Stimulated activated CD4-positive, alpha-beta T cell treated with anti-CD3 and anti-CD28 coated beads, TNF-alpha, amount 100 ng/mL, for 4 hours (primary cell): ENCODE data around the gene ASTL.

Source experiments
- DNase-seq, 3 experiments: peaks; one replicate each; pipeline ENCODE4 v3.0.0-alpha.2; 2020; ENCODE audit warnings: low read depth in 3 of 3

ASTL gene

GRCh38 chr2:96146153-96146880 is 8.0 kb upstream of the ASTL start:
- peak; percentile 75 to 86 (median 83) for DNase-seq

DNA sequence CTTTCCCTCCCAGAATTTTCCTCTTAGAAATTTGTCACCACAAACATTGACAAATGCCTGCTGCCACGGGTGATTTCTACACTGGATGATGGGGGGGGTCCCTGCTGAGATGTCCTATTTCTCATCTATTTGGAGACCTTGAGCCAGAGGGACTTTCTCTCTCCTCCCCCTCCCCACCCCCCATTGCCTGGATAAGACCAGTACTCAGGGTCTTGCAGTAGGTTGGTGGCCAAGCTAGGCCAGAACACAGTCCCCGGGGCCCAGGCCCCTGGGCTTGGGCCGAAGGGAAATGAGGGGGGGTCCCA is 7.5 kb upstream of the ASTL start:
- DNase-seq = peak in 1 of 3 experiments; percentile 32

- DNase-seq = peak; percentile 87 to 90 (median 89)
These were observed 6.9 kb upstream of the ASTL start, which contains the start of gene DUSP2 for GRCh38 chr2:96145036-96145847. Gene DUSP2 (minus strand): TSS chr2:96145440. CDS start chr2:96145354, 86 bp downstream.

DNA sequence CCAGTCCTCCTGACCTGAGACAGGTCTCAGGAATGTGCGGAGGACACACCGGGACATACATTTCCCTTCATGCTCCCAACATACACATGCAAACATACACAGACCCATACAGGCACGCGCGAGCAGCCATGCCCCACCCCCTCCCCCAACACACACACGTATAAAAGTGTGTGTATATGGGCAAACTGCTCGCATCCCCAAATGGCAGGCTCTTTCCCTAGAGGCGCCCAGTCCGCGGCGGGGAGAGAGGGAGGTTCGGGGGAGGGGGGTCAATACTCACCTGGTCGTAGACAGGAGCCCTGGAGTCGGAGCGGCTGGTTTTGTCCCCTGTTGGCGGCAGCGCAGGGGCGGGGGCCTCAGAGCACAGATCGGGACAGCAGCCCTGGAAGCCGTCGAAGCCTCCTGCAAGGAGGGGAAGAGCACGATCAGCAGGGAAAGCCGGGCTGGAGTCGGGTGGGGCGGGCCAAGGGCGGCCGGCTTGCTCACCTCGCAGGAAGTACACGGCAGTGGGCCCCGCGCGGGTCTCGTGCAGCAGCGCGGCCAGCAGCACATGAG is 6.3 kb upstream of the ASTL start:
- peak in 2 of 3 experiments; percentile 24 to 35 for DNase-seq

DNA sequence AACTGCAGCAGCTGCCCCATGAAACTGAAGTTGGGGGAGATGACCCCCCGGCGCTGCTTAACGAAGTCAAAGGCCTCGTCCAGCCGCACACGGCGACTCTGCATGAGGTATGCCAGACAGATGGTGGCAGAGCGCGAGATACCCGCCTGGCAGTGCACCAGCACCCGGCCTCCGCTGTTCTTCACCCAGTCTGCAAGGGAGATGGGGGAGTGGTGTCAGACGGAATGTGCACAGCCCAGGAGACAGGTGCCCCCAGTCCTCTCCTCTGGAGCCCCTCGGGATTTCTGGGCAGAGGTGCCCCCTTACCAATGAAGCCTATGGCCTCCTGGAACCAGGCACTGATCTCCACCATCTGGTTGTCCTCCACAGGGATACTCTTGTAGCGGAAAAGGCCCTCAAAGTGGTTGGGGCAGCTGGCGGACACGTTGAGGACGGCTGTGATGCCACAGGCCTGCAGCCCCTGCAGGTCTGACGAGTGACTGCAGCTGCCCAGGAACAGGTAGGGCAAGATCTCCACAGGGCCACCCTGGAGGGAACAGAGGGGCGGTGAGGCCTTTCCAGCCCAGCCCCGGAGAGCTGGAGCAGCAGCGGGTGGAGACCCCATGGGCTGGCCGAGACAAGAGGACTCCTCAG is 5.7 kb upstream of the ASTL start:
- peak in 1 of 3 experiments; percentile 26 for DNase-seq

- DNase-seq = peak in 2 of 3 experiments; percentile 33 to 38
These were observed 5.0 kb upstream of the ASTL start for GRCh38 chr2:96143231-96143847.

GRCh38 chr2:96142217-96143113 is 4.2 kb upstream of the ASTL start:
- DNase-seq = peak in 2 of 3 experiments; percentile 69 to 71

DNA sequence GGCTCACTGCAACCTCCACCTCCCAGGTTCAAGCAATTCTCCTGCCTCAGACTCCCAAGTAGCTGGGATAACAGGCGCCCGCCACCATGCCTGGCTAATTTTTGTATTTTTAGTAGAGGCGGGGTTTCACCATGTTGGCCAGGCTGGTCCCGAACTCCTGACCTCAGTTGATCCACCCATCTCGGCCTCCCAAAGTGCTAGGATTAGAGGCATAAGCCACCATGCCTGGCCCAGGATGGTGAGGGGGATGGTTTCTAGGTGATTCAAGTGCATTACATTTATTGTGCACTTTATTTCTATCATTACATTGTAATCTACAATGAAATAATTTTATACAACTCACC is 3.3 kb upstream of the ASTL start:
- peak in 1 of 3 experiments; percentile 22 for DNase-seq

- peak in 2 of 3 experiments; percentile 26 to 31 for DNase-seq
These were observed 2.8 kb upstream of the ASTL start for GRCh38 chr2:96140941-96141623.

DNA sequence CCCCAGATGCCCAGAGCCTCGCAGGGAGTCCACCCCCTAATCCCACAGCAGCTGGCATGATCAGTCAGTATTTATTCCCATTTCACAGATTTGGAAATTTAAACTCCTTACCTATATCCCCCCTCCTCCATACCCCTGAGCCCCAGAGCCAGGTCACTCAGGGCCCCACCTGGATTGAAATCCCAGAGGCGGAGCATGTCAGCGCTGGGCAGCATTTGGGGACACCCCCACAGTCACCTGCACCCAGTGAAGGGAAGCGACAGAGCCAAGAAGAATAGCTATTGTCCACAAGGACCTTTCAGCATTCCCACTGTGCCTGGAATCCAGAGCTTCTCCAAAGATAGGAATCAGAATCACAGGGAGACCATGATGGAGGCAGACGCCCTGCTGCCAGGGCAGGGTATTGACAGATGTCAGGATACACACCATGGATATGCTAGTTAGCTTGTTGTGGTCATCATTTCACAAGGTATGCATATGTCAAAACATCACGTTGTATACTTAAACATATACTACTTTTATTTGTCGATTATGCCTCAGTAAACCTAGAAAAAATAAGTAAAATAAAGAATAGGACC is 968 bp upstream of the ASTL start:
- no peak for DNase-seq

GRCh38 chr2:96137321-96138178 is 752 bp downstream of the ASTL start:
- no peak for DNase-seq

GRCh38 chr2:96136129-96136720 is 2.1 kb downstream of the ASTL start:
- no peak for DNase-seq

DNA sequence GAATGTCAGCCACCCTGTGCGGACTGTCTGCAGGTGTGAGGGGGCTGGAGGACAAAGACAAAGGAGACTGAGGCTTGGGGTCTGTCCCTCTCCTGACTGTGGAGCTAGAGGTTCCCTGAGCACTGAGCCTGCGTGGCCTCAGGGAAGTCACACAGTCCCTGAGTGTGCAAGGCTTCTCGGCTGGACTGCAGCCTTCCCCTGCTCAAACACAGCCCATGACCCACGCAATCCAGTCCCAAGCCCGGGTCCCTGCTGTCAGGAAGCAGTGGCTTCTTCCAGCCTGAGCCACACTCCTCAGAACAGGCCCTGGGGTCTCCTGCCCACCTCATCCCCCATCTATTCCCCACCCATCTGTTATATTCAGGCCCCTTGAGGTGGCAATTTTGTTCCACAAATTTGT is 2.7 kb downstream of the ASTL start:
- no peak for DNase-seq

DNA sequence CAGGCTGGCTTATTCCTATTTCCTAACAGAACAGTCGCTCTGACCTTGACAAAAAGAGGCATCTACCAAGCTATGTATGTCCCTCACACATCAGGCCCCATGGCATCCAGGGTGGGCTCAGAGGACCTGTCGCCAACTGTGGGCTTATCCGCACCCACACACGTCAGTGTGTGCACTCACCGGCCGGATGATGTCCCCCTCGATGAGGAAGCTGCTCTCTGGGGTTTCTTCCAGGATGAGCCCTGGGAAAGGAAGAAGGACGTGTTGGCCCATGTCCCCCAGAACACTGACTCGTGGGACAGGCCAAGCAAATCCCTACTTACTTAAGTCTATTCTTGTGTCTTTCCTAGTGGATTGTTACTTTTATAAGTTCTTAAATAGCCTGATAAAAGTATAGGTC is 3.1 kb downstream of the ASTL start:
- DNase-seq = no peak

- DNase-seq = no peak
These were observed 3.9 kb downstream of the ASTL start for GRCh38 chr2:96134421-96134820.

DNA sequence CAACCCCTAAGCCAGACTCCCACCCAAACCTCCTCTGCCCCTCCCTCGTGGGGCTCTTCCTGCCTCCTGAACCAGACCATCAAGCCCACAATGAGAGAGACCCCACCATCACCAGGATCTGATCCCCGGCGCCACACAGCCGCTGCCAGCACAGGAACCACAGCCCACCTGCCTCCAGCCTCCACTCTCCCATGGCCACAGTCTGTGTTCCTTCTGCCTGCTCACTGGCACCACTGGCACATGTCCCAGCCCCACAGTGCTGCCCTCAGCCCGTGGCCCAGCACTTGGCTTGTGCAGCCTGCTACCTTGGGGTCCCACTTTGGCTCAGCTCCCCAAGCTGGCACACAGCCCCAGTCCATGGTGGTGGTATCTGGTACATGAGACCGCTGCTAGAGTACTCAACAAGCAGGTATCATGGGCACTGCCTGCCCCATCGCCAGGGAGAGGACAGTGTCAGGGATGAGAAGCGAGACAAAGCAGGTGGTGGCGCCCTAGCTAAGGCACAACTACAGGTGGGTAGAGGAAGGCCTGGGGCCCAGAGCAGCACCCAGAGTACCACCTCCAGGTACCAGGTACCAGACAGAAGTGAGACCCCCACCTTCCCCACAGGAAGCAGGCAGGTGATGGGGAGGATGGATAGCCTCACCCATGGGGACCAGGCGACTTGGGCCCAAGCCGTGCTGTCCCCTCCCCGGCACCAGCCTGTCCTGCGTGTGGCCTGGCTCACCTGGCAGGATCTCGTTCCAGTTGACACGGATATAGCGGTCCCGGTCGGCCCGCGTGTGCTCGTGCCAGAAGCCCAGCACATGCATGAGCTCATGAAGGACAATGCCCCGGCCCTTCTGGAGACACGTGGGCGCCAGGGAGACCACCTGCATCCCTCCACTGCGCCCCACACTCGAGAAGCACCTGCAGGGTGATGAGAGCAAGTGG is 6.2 kb downstream of the ASTL start:
- DNase-seq = no peak

DNA sequence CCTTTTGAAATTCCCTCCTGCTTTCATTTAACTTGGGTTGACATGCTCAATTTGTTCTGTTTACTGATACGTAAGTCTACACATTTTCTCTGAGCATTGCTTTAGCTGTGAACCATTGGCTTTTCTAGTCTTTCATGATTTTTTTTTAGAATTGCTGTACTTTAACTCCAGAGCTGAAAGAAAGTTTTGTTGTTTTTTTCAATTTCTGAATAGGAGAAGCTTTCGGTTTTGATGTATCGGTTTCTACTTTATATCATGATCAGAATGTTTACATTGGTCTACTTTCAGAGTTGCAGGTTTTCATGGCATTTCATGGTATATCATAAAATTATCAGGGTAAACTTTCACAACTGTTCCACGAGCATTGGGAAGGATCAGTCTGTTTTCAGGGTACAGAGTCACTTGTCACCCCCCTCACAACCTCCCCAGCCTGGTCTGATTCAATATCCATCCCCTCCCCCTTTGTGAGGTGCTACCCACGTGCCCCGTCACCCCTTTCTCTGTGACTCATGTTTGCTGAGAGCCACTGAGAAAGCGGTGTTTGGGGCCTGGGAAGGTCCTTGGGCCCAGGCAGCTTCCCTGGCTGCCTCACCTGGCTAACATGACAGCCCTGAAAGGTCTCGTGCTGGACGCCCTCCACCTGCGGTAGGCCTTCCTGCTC is 7.0 kb downstream of the ASTL start:
- no peak for DNase-seq
